D721Med (cell line): Measurements from ENCODE around the gene NLRC5.

ENCODE experiments used
- DNase-seq: peaks from one replicate; pipeline ENCODE4 v3.0.0; 2011; ENCODE audit warnings: low spot score; ENCODE audit not compliant: insufficient read length
- FAIRE-seq: peaks from 2 replicates; lab custom pipeline; 2011; peaks lifted over from hg19 to GRCh38; lab: Jason Lieb, UNC
- CTCF ChIP-seq: IDR thresholded peaks from 2 replicates; pipeline ENCODE4 v1.5.1; 2012; ENCODE audit warnings: mild to moderate bottlenecking, control low read depth; ENCODE audit not compliant: insufficient read depth; ENCODE audit errors: missing control alignments

NLRC5 gene

GRCh38 chr16:57032346-57032745 lies 43.0 kb downstream of the NLRC5 start:
- DNase-seq (no peak), FAIRE-seq (no peak)
- no peak for TF ChIP-seq CTCF

- FAIRE-seq (no peak), DNase-seq (no peak)
- no peak for TF ChIP-seq CTCF
Observed at GRCh38 chr16:57032931-57033330, 43.6 kb downstream of the NLRC5 start.

DNA sequence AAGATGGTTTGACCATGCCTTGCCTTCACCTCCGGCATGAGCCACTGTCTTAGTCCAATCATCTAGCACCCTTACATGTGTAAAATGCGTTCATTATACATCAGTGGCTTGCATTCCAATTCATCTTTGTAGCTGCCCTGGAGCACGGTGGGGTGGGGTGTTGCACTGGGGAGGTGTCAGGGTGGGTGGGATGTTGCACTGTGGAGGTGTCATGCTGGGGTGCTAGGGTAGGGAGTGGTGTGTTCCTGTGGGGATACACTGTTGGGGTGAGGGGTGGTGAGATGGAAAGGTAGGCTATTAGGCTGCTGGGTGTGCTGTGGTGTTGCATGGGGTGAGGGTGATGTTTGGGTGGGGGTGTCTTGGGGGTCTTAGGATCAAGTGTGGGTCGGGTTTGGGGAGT lies 47.0 kb downstream of the NLRC5 start:
- no peak for TF ChIP-seq CTCF
- DNase-seq = no peak
- FAIRE-seq = no peak

DNA sequence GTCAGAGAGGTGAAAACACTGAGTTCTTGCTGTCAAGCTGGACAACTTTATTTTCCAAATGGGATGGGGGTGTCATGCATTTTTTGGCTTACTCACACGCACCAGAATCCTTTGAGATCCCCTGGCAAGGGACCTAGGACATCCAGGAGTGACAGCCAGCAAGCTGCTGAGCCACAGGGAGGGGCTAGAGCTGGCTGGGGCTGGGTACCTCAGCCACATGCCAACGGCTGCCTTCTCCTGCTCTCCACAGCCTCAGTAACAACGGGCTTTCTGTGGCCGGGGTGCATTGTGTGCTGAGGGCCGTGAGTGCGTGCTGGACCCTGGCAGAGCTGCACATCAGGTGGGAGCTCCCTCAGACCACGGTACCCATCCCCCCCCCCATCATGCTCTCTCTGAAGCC lies 47.6 kb downstream of the NLRC5 start:
- FAIRE-seq (no peak), DNase-seq (no peak)
- no peak for TF ChIP-seq CTCF

- no peak for FAIRE-seq
- no peak for DNase-seq
- no peak for TF ChIP-seq CTCF
Observed at GRCh38 chr16:57038166-57038565, 48.8 kb downstream of the NLRC5 start.

DNA sequence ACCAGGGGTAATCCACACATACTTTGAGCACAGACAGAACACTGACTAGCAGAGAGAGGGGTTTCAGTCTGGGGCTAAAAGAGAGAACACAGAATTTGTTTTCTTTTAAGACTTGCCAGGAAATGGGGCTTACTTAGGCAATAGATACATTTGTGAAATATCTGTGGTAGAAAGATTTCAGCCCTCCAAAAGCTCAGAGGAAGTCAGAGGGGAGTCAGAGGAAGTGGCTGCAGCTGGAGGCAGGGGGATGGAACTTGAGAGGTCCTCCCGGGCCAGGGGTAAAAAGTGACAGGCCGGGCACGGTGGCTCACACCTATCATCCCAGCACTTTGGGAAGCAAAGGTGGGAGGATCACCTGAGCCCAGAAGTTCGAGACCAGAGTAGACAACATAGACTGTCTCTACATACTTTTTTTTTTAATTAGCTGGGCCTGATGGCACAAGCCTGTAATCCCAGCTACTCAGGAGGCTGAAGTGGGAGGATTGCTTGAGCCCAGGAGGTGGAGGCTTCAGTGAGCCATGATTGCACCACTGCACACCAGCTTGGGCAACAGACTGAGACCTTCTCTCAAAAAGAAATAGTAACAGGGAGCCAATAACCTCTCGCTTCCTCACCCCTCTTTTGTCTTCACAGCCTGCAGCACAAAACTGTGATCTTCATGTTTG lies 49.9 kb downstream of the NLRC5 start:
- FAIRE-seq = no peak
- DNase-seq = no peak
- TF ChIP-seq CTCF = no peak
